ENCODE measurements around the gene TPSG1.
A peak's percentile ranks its signal among the peaks of the same experiment; 100 is the strongest.
"Not testable (repeated sequence)": the region's sequence is repeated elsewhere in the genome, so short reads cannot be mapped to it uniquely, and the experiment has no call there.

The TPSG1 gene

GRCh38 chr16:1225051-1225451 lies at the start of gene TPSG1:
Gene TPSG1 (minus strand): TSS chr16:1225268. CDS start chr16:1225252, 16 bp downstream.
- no peak for DNase-seq

GRCh38 chr16:1274767-1275166 lies 49.7 kb upstream of the TPSG1 start:
- no peak for DNase-seq

GRCh38 chr16:1273816-1274215 lies 48.7 kb upstream of the TPSG1 start:
- no peak for DNase-seq

- no peak for DNase-seq
Measured at GRCh38 chr16:1272453-1273198, 47.6 kb upstream of the TPSG1 start.

GRCh38 chr16:1271724-1272413 lies 46.8 kb upstream of the TPSG1 start:
- DNase-seq = peak; percentile 82

GRCh38 chr16:1271380-1271723 lies 46.3 kb upstream of the TPSG1 start:
- DNase-seq = no peak

GRCh38 chr16:1269418-1269817 lies 44.4 kb upstream of the TPSG1 start:
- not testable (repeated sequence) for DNase-seq

GRCh38 chr16:1265826-1266225 lies 40.8 kb upstream of the TPSG1 start:
- DNase-seq = no peak

GRCh38 chr16:1265090-1265630 lies 40.1 kb upstream of the TPSG1 start:
- no peak for DNase-seq

- no peak for DNase-seq
Measured at GRCh38 chr16:1264345-1265089, 39.4 kb upstream of the TPSG1 start.

- no peak for DNase-seq
Measured at GRCh38 chr16:1263591-1264344, 38.7 kb upstream of the TPSG1 start.

GRCh38 chr16:1262846-1263221 lies 37.8 kb upstream of the TPSG1 start:
- DNase-seq = no peak

GRCh38 chr16:1262210-1262845 lies 37.3 kb upstream of the TPSG1 start:
- DNase-seq = no peak

GRCh38 chr16:1261131-1261892 lies 36.2 kb upstream of the TPSG1 start:
- no peak for DNase-seq

- DNase-seq = no peak
Measured at GRCh38 chr16:1260101-1260680, 35.1 kb upstream of the TPSG1 start.

- DNase-seq = no peak
Measured at GRCh38 chr16:1259760-1260068, 34.6 kb upstream of the TPSG1 start.

GRCh38 chr16:1258906-1259759 lies 34.1 kb upstream of the TPSG1 start:
- no peak for DNase-seq

GRCh38 chr16:1258225-1258600 lies 33.1 kb upstream of the TPSG1 start:
- no peak for DNase-seq

- no peak for DNase-seq
Measured at GRCh38 chr16:1257561-1258224, 32.6 kb upstream of the TPSG1 start.

GRCh38 chr16:1256874-1257322 lies 31.8 kb upstream of the TPSG1 start:
- no peak for DNase-seq
